Stimulated activated CD4-positive, alpha-beta T cell treated with anti-CD3 and anti-CD28 coated beads, TNF-alpha, amount 100 ng/mL, for 24 hours (primary cell): ENCODE measurements around the gene CHFR.
"Not testable (repeated sequence)": the region's sequence is repeated elsewhere in the genome, so short reads cannot be mapped to it uniquely, and the experiment has no call there.

Experiments
- DNase-seq, 3 experiments: peaks; one replicate each; pipeline ENCODE4 v3.0.0-alpha.2; 2020; ENCODE audit warnings: low read depth in 3 of 3

The CHFR gene

GRCh38 chr12:132807295-132808092 is 79.9 kb downstream of the CHFR start:
- DNase-seq: no peak

GRCh38 chr12:132806857-132807256 is 80.5 kb downstream of the CHFR start:
- peak in 1 of 3 experiments; percentile 41 for DNase-seq

GRCh38 chr12:132804426-132804861 is 83.0 kb downstream of the CHFR start:
- no peak for DNase-seq

GRCh38 chr12:132803888-132804287 is 83.5 kb downstream of the CHFR start:
- DNase-seq: no peak

GRCh38 chr12:132803125-132803524 is 84.3 kb downstream of the CHFR start:
- DNase-seq: no peak

GRCh38 chr12:132801741-132802140 is 85.7 kb downstream of the CHFR start:
- DNase-seq: no peak

GRCh38 chr12:132798836-132799235 is 88.6 kb downstream of the CHFR start:
- no peak for DNase-seq

- DNase-seq: no peak
Measured at GRCh38 chr12:132797820-132798570, 89.4 kb downstream of the CHFR start.

GRCh38 chr12:132795847-132796246 is 91.6 kb downstream of the CHFR start:
- DNase-seq: no peak

- not testable (repeated sequence) for DNase-seq
Measured at GRCh38 chr12:132791940-132792339, 95.5 kb downstream of the CHFR start.

GRCh38 chr12:132789099-132789471 is 98.3 kb downstream of the CHFR start:
- no peak for DNase-seq

GRCh38 chr12:132788375-132789098 is 98.9 kb downstream of the CHFR start:
- DNase-seq: no peak

GRCh38 chr12:132787877-132788276 is 99.5 kb downstream of the CHFR start:
- DNase-seq: no peak

GRCh38 chr12:132786192-132786591 is 101.2 kb downstream of the CHFR start:
- no peak for DNase-seq

GRCh38 chr12:132784580-132784979 is 102.8 kb downstream of the CHFR start:
- no peak for DNase-seq

GRCh38 chr12:132783917-132784531 is 103.4 kb downstream of the CHFR start:
- no peak for DNase-seq
